ENCODE measurements around the gene ACVRL1.

DNA sequence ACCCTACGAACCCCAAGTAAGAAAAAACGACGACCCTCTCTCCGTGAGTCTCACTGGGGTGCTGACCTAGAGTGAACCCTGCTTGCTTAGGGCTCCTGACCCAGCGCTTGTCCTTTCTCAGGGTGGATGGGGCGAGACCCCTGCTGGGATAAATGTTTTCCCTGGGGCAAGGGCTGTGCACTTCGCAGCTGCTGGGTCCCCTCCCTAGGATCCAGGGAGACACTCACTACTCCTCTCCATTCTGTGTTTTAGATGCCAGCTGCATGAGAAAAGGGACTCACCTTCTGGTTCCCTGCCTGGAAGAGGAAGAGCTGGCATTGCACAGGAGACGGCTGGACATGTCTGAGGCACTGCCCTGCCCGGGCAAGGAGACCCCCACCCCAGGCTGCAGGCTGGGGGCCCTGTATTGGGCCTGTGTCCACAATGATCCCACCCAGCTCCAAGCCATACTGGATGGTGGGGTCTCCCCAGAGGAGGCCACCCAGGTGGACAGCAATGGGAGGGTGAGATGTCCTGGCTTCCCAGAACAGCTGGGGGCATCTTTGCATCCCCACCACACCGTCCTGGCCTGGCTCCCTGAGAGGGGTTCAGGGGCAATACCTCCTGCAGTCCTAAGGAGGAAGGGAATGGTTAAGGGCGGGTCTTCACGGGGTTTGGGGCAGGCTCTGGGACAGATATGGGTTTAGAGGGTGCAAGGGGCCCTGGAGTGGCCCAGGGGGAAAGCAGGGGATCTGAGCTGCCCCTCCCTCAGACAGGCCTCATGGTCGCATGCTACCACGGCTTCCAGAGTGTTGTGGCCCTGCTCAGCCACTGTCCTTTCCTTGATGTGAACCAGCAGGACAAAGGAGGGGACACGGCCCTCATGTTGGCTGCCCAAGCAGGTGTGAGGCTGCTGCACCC lies 18.7 kb upstream of the ACVRL1 start:
- TF ChIP-seq EZH2 (IDR thresholded peaks at IDR 0.05) (no peak), EZH2phosphoT487 (IDR thresholded peaks at IDR 0.05) (no peak)
- TF ChIP-seq, protein P1, sequence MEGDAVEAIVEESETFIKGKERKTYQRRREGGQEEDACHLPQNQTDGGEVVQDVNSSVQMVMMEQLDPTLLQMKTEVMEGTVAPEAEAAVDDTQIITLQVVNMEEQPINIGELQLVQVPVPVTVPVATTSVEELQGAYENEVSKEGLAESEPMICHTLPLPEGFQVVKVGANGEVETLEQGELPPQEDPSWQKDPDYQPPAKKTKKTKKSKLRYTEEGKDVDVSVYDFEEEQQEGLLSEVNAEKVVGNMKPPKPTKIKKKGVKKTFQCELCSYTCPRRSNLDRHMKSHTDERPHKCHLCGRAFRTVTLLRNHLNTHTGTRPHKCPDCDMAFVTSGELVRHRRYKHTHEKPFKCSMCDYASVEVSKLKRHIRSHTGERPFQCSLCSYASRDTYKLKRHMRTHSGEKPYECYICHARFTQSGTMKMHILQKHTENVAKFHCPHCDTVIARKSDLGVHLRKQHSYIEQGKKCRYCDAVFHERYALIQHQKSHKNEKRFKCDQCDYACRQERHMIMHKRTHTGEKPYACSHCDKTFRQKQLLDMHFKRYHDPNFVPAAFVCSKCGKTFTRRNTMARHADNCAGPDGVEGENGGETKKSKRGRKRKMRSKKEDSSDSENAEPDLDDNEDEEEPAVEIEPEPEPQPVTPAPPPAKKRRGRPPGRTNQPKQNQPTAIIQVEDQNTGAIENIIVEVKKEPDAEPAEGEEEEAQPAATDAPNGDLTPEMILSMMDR (IDR thresholded peaks at IDR 0.05), result no peak

Data from neural progenitor cell (in vitro differentiated cells).